Measurements from ENCODE around the gene ZBTB7C. TPM values are rescaled to one million over a fixed set of nuclear protein-coding genes. Genes with fewer than 3 reads are reported as not detected.

Gene ZBTB7C
- total and polyA plus RNA-seq, 2 of the 4 experiments (the other 2 are of a cell fraction) = not detected

DNA sequence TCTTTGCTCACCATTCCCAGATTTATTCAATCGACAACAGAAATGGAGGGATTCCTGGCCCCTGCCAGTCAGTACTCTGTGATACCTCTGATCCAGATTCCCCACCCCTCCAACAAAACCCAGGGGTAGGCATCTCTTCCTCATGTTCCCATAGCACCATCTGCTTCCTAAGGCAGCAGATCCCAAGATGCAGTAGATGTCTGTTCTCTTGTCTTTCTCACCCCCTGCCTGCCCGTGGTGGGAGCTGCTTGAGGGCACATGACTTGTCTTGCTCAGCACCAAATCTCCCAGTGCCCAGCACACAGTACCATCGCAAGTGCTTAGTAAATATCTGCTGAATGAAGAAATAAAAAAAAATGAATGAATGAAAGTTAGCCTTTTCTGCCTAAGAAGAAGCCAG, 98.2 kb downstream of the ZBTB7C start:
- dilution Hi-C loops (cut with HindIII; ENCODE audit: low sequenced_read_pairs, unreplicated experiment) (no loop called here), intact Hi-C loops (cut with micrococcal nuclease) (no loop called here), in situ Hi-C loops (cut with MboI; ENCODE audit: low sequenced_read_pairs) (no loop called here)
- Histone ChIP-seq H3K9ac (ENCODE audit: low read depth, low read length) (no peak overlapping the region), H3K27me3 (ENCODE audit: control insufficient read depth, insufficient read depth, low read length) (peaks cover 14% of the 10 kb centered on the region), H2BK5ac (ENCODE audit: low read depth, low read length, poor library complexity, severe bottlenecking) (no peak overlapping the region), H3K9me3 (ENCODE audit: control insufficient read depth, insufficient read depth, low read length) (no peaks in the 10 kb centered on the region), H2BK120ac (ENCODE audit: low read depth, low read length) (no peak overlapping the region), H3K4me2 (ENCODE audit: low read depth, low read length) (no peak overlapping the region), H4K91ac (ENCODE audit: insufficient read depth, low read depth, low read length) (no peak overlapping the region), H3K36me3 (ENCODE audit: control insufficient read depth, insufficient read depth, low read length) (no peaks in the 10 kb centered on the region), H3K18ac (ENCODE audit: low read depth, low read length) (no peak overlapping the region), H3K4me3 (ENCODE audit: insufficient read depth, low read depth, low read length) (no peak overlapping the region), H4K5ac (ENCODE audit: low read depth, low read length) (no peak overlapping the region), H4K8ac (ENCODE audit: low read depth in 2 of 2, low read length in 2 of 2) (no peak overlapping the region), H2AK5ac (ENCODE audit: low read depth, low read length) (no peak overlapping the region), H3K4me1 (ENCODE audit: control insufficient read depth, insufficient read depth, low read length) (no peaks in the 10 kb centered on the region), H4K20me1 (ENCODE audit: insufficient read depth, low read length) (no peaks in the 10 kb centered on the region), H3K79me1 (ENCODE audit: low read depth in 1 of 2, low read length in 2 of 2) (no peaks in the 10 kb centered on the region), H2AFZ (replicated peaks; ENCODE audit: low read length, poor library complexity) (no peak overlapping the region), H2AK9ac (replicated peaks; ENCODE audit: low read depth, low read length, poor library complexity) (no peak overlapping the region), H2BK15ac (ENCODE audit: low read depth, low read length) (no peak overlapping the region), H3K9me1 (ENCODE audit: insufficient read depth, low read length) (no peaks in the 10 kb centered on the region), H3K14ac (replicated peaks; ENCODE audit: low read depth, low read length) (no peak overlapping the region), H3K27ac (ENCODE audit: insufficient read depth, low read length) (no peak overlapping the region), H3K4ac (ENCODE audit: low read depth, low read length) (no peak overlapping the region), H2BK20ac (ENCODE audit: low read depth, low read length) (no peak overlapping the region), H3K23ac (ENCODE audit: low read depth, low read length) (no peak overlapping the region), H3K56ac (ENCODE audit: extremely low read depth, insufficient read depth, low read length) (no peak overlapping the region)
- ChIA-PET CTCF (no interaction called here), POLR2A (ENCODE audit: unreplicated experiment) (no interaction called here)
- no TSS peak for BruUV-seq (replicated peaks)
- DNase-seq (no peak), ATAC-seq (ENCODE audit: low read depth) (no peak)
- TF ChIP-seq MAZ (IDR thresholded peaks at IDR 0.05; ENCODE audit: borderline replicate concordance, low read depth, low read length) = no peak
- no peak for TF ChIP-seq CEBPB (IDR thresholded peaks at IDR 0.05; ENCODE audit: low read depth, low read length)
- TF ChIP-seq RFX5 (IDR thresholded peaks at IDR 0.05; ENCODE audit: low read depth, low read length) = no peak
- TF ChIP-seq, protein P1, sequence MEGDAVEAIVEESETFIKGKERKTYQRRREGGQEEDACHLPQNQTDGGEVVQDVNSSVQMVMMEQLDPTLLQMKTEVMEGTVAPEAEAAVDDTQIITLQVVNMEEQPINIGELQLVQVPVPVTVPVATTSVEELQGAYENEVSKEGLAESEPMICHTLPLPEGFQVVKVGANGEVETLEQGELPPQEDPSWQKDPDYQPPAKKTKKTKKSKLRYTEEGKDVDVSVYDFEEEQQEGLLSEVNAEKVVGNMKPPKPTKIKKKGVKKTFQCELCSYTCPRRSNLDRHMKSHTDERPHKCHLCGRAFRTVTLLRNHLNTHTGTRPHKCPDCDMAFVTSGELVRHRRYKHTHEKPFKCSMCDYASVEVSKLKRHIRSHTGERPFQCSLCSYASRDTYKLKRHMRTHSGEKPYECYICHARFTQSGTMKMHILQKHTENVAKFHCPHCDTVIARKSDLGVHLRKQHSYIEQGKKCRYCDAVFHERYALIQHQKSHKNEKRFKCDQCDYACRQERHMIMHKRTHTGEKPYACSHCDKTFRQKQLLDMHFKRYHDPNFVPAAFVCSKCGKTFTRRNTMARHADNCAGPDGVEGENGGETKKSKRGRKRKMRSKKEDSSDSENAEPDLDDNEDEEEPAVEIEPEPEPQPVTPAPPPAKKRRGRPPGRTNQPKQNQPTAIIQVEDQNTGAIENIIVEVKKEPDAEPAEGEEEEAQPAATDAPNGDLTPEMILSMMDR (conservative IDR thresholded peaks at IDR 0.05; ENCODE audit: low read depth, low read length) = no peak
- no peak for TF ChIP-seq RAD21 (IDR thresholded peaks at IDR 0.05; ENCODE audit: low read length)
- TF ChIP-seq BHLHE40 (IDR thresholded peaks at IDR 0.05; ENCODE audit: low read depth, low read length) = no peak
- no peak for TF ChIP-seq MAFK (IDR thresholded peaks at IDR 0.05; ENCODE audit: low read depth, low read length)
- no peak for TF ChIP-seq MXI1 (IDR thresholded peaks at IDR 0.05; ENCODE audit: borderline replicate concordance, low read depth, low read length)
- TF ChIP-seq, protein P2, sequence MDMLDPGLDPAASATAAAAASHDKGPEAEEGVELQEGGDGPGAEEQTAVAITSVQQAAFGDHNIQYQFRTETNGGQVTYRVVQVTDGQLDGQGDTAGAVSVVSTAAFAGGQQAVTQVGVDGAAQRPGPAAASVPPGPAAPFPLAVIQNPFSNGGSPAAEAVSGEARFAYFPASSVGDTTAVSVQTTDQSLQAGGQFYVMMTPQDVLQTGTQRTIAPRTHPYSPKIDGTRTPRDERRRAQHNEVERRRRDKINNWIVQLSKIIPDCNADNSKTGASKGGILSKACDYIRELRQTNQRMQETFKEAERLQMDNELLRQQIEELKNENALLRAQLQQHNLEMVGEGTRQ (IDR thresholded peaks at IDR 0.05; ENCODE audit: low read depth, low read length) = no peak
- WGBS, 2 experiments (ENCODE audit: extremely low coverage in 2 of 2, insufficient read length in 1 of 2) = 0% methylated on average over 1 of the region's 3 CpGs; no CpG with 5 or more reads in 1 of the 2 experiments
